Peyer's patch (tissue), 4 donors: ENCODE data around the gene ZNF775.

Experiments
- POLR2A ChIP-seq, 2 donors: fragments of 450-650 bp; IDR thresholded peaks; one replicate each; pipeline ENCODE4 v1.5.1; 2017; ENCODE audit warnings: antibody characterized with exemption in 2 of 2, mild to moderate bottlenecking in 2 of 2, moderate library complexity in 2 of 2
- TF ChIP-seq, protein P1 (sequence below), 6 experiments: fragments of 450-650 bp in 4 of 6; fragments of 200-600 bp in 2 of 6; sonication (generic) in 1 of 6; IDR thresholded peaks; one replicate each; pipeline ENCODE4 v1.5.1; 2017 to 2019; ENCODE audit warnings: antibody characterized with exemption in 6 of 6, mild to moderate bottlenecking in 3 of 6, moderate library complexity in 1 of 6

GRCh38 chr7:150334108-150334507, 45.0 kb upstream of the ZNF775 start:
- TF ChIP-seq, protein P1, sequence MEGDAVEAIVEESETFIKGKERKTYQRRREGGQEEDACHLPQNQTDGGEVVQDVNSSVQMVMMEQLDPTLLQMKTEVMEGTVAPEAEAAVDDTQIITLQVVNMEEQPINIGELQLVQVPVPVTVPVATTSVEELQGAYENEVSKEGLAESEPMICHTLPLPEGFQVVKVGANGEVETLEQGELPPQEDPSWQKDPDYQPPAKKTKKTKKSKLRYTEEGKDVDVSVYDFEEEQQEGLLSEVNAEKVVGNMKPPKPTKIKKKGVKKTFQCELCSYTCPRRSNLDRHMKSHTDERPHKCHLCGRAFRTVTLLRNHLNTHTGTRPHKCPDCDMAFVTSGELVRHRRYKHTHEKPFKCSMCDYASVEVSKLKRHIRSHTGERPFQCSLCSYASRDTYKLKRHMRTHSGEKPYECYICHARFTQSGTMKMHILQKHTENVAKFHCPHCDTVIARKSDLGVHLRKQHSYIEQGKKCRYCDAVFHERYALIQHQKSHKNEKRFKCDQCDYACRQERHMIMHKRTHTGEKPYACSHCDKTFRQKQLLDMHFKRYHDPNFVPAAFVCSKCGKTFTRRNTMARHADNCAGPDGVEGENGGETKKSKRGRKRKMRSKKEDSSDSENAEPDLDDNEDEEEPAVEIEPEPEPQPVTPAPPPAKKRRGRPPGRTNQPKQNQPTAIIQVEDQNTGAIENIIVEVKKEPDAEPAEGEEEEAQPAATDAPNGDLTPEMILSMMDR (IDR thresholded peaks at IDR 0.05), result no peak
- TF ChIP-seq POLR2A (IDR thresholded peaks at IDR 0.05), result no peak
